Measurements from ENCODE around the gene IDI1.

DNA sequence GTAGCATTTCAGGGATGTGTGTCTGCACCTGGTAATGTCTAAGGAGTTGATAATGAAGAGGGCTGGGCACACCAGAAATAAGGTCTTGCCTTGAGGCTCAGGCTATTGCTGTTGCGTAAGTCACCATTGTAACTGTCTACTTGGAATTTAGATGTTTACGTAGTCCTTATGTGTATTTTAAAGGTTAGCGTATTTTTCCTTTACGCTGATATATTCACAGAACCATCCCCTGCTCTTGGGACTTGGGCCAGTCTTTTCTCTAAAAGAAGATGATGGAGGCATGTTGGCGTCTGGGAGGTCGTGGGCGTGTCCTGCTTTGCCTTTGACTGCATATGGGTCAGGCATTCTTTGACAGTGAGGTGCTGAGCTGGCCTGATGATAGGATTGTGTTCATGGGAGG, 22.0 kb upstream of the IDI1 start:
- no peak for TF ChIP-seq EZH2 (IDR thresholded peaks at IDR 0.05; ENCODE audit: insufficient read depth, poor library complexity, severe bottlenecking)
- no peak for TF ChIP-seq EZH2phosphoT487 (IDR thresholded peaks at IDR 0.05; ENCODE audit: insufficient read depth, low read depth)
